ENCODE results near the gene CRYGB.
"Not testable (repeated sequence)": the region's sequence is repeated elsewhere in the genome, so short reads cannot be mapped to it uniquely, and the experiment has no call there.

DNA sequence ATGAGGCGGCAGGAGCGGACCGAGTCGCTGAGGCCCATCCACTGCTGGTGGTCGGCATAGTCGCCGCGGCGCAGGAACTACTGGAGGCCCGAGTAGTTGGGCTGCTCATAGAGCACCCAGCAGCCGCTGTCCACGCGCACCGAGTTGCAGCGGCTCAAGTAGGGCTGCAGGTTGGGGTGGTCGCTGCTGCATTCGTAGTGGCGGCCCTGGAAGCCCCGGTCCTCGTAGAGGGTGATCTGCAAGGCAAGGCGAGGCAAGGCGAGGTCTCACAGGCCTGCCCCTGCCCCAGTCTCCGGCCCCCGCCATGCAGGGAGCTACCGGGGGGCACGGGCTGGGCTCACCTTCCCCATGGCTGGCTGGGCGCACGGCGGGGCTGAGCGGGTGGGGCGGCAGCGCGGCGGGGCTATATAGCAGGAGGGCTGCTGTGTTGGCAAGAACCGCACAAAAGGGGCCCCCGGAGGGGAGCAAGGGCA is 33.6 kb downstream of the CRYGB start:
- TF ChIP-seq, protein P1, sequence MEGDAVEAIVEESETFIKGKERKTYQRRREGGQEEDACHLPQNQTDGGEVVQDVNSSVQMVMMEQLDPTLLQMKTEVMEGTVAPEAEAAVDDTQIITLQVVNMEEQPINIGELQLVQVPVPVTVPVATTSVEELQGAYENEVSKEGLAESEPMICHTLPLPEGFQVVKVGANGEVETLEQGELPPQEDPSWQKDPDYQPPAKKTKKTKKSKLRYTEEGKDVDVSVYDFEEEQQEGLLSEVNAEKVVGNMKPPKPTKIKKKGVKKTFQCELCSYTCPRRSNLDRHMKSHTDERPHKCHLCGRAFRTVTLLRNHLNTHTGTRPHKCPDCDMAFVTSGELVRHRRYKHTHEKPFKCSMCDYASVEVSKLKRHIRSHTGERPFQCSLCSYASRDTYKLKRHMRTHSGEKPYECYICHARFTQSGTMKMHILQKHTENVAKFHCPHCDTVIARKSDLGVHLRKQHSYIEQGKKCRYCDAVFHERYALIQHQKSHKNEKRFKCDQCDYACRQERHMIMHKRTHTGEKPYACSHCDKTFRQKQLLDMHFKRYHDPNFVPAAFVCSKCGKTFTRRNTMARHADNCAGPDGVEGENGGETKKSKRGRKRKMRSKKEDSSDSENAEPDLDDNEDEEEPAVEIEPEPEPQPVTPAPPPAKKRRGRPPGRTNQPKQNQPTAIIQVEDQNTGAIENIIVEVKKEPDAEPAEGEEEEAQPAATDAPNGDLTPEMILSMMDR (IDR thresholded peaks at IDR 0.05; ENCODE audit: low read length): not testable (repeated sequence)
- not testable (repeated sequence) for TF ChIP-seq EZH2 (optimal IDR thresholded peaks at IDR 0.05; ENCODE audit: low read depth, low read length); EZH2phosphoT487 (IDR thresholded peaks at IDR 0.05; ENCODE audit: low read length)

Data from MM.1S (cell line).